ENCODE results near the gene FOXA2. TPM values are rescaled to one million over a fixed set of nuclear protein-coding genes. Genes with fewer than 3 reads are reported as not detected.
A peak's percentile ranks its signal among the peaks of the same experiment; 100 is the strongest.

The FOXA2 gene
- total and polyA plus RNA-seq, 2 of the 13 experiments (the other 11 are each of a cell fraction or from before 2014, with no cell fraction given): 8.8 to 12.2 TPM

DNA sequence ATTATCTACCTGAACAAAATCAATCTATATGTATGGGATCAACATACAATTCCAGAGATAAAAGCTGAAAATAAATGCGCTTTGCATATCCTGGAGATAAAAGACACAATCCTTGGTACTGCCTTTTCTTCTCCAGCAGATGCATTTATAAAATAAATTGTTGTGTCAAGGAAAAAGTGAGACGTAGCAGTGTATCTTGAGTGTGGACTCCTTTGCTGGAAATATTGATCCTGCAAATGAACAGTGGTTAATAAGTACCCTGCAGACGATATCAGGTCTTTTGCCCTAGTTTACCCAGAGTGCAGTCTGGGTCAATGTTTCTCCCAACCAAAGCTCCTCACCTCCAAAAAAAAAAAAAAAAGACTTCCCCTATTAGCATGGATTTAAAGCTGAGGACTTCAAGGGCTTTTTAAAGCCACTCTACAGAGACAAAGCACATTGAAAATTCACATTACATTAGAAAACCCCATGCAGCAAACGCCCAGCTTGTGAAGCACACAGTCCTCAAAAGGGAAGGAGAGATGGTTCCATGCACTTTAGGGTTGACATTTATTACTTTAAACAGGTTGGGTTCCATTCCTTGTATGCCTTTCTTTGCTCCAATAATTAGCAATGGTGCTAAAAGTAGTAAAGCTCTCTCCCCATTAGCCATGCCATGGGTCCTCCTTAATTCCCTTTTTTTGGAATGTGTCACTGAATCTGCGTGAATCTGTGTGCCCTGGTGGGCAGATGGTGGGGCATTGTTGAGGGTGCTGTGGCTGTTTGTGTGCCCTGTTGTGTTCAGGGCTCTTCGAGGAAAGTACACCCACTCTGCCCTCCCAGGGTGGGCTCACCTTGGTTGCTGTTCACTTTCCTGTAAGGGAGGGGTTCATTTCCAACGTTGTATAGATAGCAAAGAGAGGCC lies 21.1 kb downstream of the FOXA2 start (continued):
- TF ChIP-seq ZNF484 (CRISPR knock-in tag; IDR thresholded peaks at IDR 0.05; ENCODE audit: borderline replicate concordance, low read depth) (no peak), HMGXB4 (CRISPR knock-in tag; IDR thresholded peaks at IDR 0.05; ENCODE audit: borderline replicate concordance in 1 of 2, low read depth in 1 of 2) (0 out of 4 replicates have a peak, but pooled peaks of 1 of the 2 experiments have one; percentile 18), MAF1 (CRISPR knock-in tag; IDR thresholded peaks at IDR 0.05; ENCODE audit: borderline replicate concordance) (no peak), FOSL2 (CRISPR knock-in tag; IDR thresholded peaks at IDR 0.05) (no peak), ZNF740 (CRISPR knock-in tag; IDR thresholded peaks at IDR 0.05) (no peak; the same call in 1 of the 2 replicates), TAF1 (CRISPR knock-in tag; IDR thresholded peaks at IDR 0.05) (no peak), YEATS2 (CRISPR knock-in tag; IDR thresholded peaks at IDR 0.05; ENCODE audit: borderline replicate concordance) (no peak), AGO2 (optimal IDR thresholded peaks at IDR 0.05; ENCODE audit: low read depth, low read length) (peak; percentile 13), ZMAT3 (CRISPR knock-in tag; conservative IDR thresholded peaks at IDR 0.05) (no peak), RAD51 (IDR thresholded peaks at IDR 0.05; ENCODE audit: borderline replicate concordance) (no peak), ZHX2 (IDR thresholded peaks at IDR 0.05; ENCODE audit: low read depth) (no peak), ZHX2 (CRISPR knock-in tag; IDR thresholded peaks at IDR 0.05; ENCODE audit: borderline replicate concordance) (peak; percentile 38; the same call in 1 of the 2 replicates), ZFP62 (CRISPR knock-in tag; IDR thresholded peaks at IDR 0.05) (no peak), SALL2 (CRISPR knock-in tag; IDR thresholded peaks at IDR 0.05) (0 out of 2 replicates have a peak, but pooled peaks have one; percentile 45), MTA3 (CRISPR knock-in tag; IDR thresholded peaks at IDR 0.05) (no peak), NCOA1 (CRISPR knock-in tag; IDR thresholded peaks at IDR 0.05) (no peak)
- TF ChIP-seq, protein P1, sequence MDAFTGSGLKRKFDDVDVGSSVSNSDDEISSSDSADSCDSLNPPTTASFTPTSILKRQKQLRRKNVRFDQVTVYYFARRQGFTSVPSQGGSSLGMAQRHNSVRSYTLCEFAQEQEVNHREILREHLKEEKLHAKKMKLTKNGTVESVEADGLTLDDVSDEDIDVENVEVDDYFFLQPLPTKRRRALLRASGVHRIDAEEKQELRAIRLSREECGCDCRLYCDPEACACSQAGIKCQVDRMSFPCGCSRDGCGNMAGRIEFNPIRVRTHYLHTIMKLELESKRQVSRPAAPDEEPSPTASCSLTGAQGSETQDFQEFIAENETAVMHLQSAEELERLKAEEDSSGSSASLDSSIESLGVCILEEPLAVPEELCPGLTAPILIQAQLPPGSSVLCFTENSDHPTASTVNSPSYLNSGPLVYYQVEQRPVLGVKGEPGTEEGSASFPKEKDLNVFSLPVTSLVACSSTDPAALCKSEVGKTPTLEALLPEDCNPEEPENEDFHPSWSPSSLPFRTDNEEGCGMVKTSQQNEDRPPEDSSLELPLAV (CRISPR knock-in tag; conservative IDR thresholded peaks at IDR 0.05; ENCODE audit: low read depth): no peak
